ENCODE results near the gene PCNX2.
A peak's percentile ranks its signal among the peaks of the same experiment; 100 is the strongest.
"Not testable (repeated sequence)": the region's sequence is repeated elsewhere in the genome, so short reads cannot be mapped to it uniquely, and the experiment has no call there.

Gene PCNX2

DNA sequence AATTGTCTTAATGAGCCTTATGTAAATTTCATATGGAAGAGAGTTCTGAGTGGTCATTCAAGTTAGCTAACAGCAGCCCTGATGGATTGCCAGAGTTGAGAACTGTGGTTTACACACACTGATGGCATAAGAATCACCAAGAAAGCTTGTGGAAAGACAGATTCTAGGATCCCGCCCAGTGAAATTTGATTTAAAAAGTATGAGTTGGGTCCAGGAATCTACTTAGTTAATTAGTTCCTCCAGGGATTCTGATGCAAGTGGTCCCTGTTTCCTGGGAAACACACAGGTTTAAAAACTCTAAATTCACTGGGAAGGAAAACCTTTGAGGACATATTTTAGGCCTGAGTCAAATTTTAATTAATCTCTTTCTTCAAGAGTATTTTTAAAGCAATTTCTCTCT is 200.8 kb downstream of the PCNX2 start:
- DNase-seq: no peak

- DNase-seq: no peak
These were observed 201.3 kb downstream of the PCNX2 start for GRCh38 chr1:233094269-233094668.

GRCh38 chr1:233090746-233091494 is 204.6 kb downstream of the PCNX2 start:
- DNase-seq: no peak

DNA sequence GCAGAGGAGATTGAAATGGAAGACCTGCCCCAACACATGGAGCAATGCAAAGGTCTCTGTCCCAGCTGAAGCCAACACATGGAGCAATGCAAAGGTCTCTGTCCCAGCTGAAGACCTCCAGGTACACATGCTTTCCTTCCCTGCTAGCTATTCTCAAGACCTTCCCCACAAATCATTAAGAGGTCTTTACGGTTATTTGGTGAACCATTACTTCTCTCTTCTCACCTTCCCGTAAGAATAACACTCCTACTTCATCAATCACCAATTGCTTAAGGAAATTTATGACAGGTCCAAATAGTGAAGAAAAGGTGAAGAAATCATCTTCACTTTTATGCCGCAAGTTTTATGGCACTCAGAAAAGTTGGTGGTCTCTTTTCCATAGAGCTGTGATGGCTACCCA is 206.3 kb downstream of the PCNX2 start:
- DNase-seq: no peak

- no peak for DNase-seq
These were observed 206.9 kb downstream of the PCNX2 start for GRCh38 chr1:233088613-233089012.

DNA sequence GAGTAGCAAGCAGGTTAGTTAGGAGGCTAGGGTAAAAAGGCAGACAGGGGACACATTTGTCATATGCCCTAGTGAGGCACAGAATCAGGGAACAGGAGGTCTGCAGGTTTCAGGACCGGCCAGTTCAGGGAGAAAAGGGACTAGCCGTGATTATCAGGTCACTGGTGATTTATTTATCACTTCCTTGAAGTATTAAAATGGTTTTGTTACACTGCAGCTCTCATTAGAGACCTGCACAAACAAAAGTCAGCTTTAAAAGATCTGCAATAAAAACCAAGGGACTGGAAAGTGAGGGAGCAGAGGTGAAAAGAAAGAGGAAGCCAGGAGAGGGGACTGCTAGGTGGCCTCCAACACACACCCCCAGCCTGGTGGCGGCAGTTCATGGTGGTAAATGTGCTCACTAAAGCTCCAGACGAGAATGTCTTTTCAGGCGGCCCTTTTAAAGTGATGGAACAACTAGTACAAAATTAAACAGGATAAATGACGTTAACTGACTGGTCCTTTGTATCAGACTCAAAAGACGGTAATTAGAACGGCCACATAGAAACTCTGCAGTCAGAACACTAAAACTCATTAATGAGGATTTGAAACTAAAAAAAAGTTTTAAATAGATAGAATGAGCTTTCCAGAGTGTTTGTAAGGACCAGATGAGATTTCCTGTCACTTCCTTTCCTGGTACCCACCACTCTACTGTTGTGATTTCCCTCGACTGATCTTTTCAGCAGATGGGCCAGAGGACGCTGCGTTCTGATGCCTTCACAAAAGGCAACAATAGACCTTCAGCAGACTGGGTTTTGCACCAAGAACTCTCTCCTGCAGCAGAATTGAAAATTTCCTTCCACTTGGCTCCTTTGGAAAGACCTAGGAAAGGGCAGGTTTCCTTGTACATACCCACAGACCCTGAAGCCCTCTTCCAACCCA is 208.3 kb downstream of the PCNX2 start:
- no peak for DNase-seq

- no peak for DNase-seq
These were observed 210.0 kb downstream of the PCNX2 start for GRCh38 chr1:233085566-233085965.

GRCh38 chr1:233082778-233083550 is 212.6 kb downstream of the PCNX2 start:
- DNase-seq: peak; percentile 64

DNA sequence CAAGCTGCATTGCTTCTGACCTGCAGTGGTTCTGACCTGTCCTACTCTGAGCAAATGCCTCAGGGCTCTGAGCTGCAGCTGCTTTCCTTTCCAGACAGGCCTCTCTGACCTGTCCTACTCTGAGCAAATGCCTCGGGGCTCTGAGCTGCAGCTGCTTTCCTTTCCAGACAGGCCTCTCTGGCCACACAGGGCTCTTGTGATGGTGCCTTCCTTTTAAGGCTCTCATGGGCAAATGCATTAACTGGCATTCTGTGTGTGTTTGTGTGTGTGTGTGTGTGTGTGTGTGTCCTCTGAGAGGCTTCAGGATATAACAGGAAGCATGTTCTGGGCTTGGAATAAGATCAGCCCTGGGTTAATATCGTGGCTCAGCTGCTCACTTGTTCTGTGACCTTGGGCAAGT is 213.8 kb downstream of the PCNX2 start:
- no peak for DNase-seq

DNA sequence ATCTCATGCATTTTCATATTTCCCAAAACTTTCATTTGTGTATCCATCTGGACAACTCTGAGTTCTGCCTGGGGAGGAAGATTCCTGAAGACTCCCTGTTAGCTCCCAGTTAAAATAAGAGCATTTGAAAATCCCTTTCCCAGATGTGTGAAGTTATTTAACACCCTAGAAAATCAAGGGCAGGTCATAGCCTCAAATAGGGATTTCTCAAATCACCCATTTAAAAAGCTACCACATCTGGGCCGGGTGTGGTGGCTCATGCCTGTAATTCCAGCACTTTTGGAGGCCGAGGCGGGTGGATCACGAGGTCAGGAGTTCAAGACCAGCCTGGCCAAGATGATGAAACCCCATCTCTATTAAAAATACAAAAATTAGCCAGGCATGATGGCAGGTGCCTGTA is 214.7 kb downstream of the PCNX2 start:
- DNase-seq: not testable (repeated sequence)

DNA sequence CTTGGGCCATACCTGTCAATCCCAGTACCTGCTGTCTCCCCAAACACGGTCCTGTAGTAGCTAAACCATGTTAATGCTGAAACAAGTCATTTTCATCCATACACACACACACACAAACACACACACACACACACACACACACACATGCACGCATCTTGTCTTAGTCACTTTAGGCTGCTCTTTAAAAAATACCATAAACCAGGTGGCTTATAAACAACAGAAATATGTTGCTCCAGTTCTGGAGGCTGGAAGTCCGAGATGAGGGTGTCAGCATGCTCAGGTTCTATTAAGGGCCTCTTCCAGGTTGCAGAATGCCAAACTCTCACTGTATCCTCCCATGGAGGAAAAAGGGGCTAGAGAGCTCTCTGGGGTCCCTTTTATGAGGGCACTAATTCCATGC is 215.2 kb downstream of the PCNX2 start:
- no peak for DNase-seq

GRCh38 chr1:233079574-233079973 is 216.0 kb downstream of the PCNX2 start:
- no peak for DNase-seq

DNA sequence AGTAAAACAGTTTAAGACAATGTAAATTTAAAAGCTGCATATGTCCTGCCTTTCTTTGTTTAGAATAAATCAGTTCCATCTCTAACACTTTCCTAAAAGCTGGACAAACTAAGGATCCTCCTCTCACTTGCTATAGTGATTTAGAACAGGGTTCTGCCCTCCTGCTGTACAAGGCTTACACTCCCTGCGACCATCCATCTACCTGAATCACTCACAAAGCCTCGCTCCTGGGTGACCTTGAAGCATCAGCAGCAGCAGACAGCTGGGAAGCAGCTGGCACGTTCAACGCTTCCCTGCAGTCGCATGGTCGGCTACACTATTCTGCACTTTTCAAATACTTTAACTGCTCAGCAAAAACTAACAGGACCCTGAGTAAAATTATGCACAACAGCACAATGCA is 217.1 kb downstream of the PCNX2 start:
- DNase-seq: no peak

- DNase-seq: no peak
These were observed 219.6 kb downstream of the PCNX2 start for GRCh38 chr1:233075915-233076295.

DNA sequence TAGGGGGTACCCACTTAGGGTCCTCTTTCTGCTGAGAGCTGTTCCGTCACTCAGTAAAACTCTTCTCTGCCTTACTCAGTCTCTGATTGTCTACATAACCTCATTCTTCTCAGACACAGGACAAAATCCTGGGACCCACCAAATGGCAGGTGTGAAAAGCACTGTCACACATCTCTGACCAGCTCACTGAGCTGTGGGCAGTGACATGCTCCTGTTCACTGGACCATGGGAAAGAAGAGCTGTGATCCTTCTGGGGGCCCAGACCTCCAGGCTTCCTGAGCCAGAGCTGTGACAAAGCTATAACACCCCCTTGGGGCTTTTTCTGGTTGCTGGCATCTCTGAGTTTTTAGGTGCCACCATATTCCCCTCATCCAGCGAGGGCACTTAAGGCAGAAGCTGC is 229.4 kb downstream of the PCNX2 start:
- no peak for DNase-seq

GRCh38 chr1:233065685-233066084 is 229.8 kb downstream of the PCNX2 start:
- DNase-seq: no peak

DNA sequence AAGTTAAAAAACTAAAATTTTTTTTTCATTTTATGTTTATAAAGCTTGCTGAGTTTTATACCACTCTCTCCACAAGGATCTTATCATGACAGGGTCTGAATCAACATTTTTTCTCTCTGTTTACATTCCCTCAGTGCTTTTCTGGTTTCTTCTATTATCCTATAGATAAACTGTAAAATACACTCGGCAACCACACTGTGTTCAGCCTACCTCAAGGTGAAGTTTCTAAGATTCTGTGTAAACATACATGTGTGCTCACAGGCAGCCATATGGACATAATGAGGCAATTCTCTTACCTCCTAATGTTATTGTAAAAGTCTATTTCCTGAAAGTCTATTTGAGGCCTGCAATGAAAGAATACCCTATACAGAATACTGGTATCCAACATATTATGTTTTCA is 230.5 kb downstream of the PCNX2 start:
- no peak for DNase-seq

GRCh38 chr1:233063462-233063861 is 232.1 kb downstream of the PCNX2 start:
- no peak for DNase-seq

DNA sequence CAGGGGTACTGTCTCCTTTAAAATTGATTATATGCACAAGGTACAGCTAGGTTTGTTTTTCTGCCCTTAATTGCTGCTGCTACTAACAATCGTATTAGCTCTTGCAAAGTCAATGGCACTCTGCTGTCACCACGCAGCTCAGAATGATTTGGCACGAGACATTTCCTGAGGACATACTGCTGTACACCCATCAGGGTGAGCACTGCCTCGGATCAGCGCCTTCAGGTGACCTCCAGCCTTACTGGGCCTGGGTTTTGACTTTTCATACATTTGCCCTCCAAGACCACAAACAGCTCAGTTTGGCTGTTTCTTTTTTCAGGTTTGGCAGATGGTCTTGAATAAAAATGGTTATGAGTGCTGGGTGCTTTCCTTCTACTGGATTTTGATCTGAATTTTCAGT is 234.3 kb downstream of the PCNX2 start:
- no peak for DNase-seq

- no peak for DNase-seq
These were observed 235.0 kb downstream of the PCNX2 start for GRCh38 chr1:233060461-233060994.

DNA sequence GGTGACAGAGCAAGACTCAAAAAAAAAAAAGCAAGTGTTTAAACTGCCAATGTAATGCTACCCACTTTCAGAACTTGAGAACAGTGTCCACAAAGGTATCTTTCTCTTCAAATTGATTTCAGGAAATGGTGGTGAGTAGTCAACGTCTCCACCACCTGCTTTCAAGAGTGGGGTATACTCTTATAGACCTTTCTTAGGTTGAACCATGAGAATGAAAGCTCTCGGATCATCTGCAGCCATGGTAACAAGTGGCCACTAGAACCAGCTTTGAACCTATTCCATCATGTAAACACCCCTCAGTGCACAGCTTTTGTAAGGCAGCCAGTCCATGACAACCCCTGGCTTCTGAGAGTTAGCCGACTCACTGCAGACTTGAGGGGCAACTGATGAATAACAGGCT is 237.7 kb downstream of the PCNX2 start:
- DNase-seq: no peak

DNA sequence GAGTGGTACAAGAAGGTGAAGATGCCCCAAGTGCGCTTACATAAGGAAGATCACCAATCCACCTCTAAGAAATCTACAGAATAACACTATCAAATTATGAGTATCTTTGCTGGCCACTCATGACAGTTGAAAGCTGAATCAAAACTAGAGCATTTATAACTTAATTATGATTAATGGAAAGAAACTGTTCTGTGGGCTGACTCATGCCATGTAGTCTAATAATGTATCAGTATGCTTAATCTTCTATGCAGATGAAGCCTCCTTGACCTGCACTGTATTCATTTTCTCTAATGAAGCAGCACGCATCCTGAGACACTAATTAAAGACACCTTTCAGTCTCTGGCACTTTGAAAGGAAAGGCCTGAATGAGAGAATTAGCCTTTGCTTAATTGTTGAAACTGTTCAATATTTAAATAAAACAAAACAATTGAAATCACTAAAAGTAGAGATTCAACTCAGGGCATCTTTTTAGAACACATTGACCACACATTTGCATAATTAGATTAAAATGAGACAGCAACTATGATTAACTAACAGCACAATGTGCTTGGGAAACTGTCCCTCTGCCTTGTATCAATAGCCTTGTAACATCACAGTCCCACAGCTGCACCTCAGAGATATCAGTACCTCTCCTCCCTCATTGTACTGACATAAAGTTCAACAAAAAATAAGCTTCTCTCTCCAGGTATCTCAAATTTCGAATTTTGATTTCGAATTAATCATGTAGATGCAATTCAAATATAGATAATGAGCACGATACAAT is 239.5 kb downstream of the PCNX2 start:
- DNase-seq: no peak
